SK-N-SH (cell line): Measurements from ENCODE around the gene NLRP7.

Source experiments
- ELF1 ChIP-seq: IDR thresholded peaks from 2 replicates; pipeline ENCODE4 v1.4.0; 2012
- EP300 ChIP-seq, 2 experiments: IDR thresholded peaks; 2 replicates each; pipeline versions ENCODE4 v1.4.0 to v1.6.1; 2012; ENCODE audit warnings: borderline replicate concordance in 1 of 2, low read depth in 1 of 2, low read length in 1 of 2
- EZH2phosphoT487 ChIP-seq: fragments of 200-600 bp; sonication (generic); IDR thresholded peaks from 2 replicates; pipeline ENCODE4 v1.6.1; 2017; ENCODE audit warnings: low read depth, mixed run types, mild to moderate bottlenecking, antibody characterized with exemption, moderate library complexity, borderline replicate concordance
- MXI1 ChIP-seq: IDR thresholded peaks from 2 replicates; pipeline ENCODE4 v1.6.1; 2012; ENCODE audit warnings: mild to moderate bottlenecking, low read depth, low read length, improper control_type of control experiment
- RAD21 ChIP-seq: IDR thresholded peaks from 2 replicates; pipeline ENCODE4 v1.6.1; 2012; ENCODE audit warnings: mild to moderate bottlenecking, low read length
- TF ChIP-seq, protein P1 (sequence below): fragments of 200-600 bp; sonication (generic); IDR thresholded peaks from 2 replicates; pipeline ENCODE4 v1.6.1; 2017; ENCODE audit warnings: antibody characterized with exemption, mild to moderate bottlenecking, moderate library complexity

- TF ChIP-seq MXI1: no peak
- TF ChIP-seq EP300 (IDR thresholded peaks at IDR 0.05; ENCODE audit: borderline replicate concordance in 1 of 2, low read depth in 1 of 2, low read length in 1 of 2): no peak
- TF ChIP-seq, protein P1, sequence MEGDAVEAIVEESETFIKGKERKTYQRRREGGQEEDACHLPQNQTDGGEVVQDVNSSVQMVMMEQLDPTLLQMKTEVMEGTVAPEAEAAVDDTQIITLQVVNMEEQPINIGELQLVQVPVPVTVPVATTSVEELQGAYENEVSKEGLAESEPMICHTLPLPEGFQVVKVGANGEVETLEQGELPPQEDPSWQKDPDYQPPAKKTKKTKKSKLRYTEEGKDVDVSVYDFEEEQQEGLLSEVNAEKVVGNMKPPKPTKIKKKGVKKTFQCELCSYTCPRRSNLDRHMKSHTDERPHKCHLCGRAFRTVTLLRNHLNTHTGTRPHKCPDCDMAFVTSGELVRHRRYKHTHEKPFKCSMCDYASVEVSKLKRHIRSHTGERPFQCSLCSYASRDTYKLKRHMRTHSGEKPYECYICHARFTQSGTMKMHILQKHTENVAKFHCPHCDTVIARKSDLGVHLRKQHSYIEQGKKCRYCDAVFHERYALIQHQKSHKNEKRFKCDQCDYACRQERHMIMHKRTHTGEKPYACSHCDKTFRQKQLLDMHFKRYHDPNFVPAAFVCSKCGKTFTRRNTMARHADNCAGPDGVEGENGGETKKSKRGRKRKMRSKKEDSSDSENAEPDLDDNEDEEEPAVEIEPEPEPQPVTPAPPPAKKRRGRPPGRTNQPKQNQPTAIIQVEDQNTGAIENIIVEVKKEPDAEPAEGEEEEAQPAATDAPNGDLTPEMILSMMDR: no peak
- no peak for TF ChIP-seq ELF1
- no peak for TF ChIP-seq RAD21
- no peak for TF ChIP-seq EZH2phosphoT487
Observed at GRCh38 chr19:54928299-54928698, 19.0 kb downstream of the NLRP7 start.
